IMR-90 (cell line): ENCODE data around the gene ENTREP3. TPM values are rescaled to one million over a fixed set of nuclear protein-coding genes. Genes with fewer than 3 reads are reported as not detected.

ENCODE experiments used
- ATAC-seq: fragments of 200-7000 bp; cut with Tn5 transposase; 2 replicates; pipeline ENCODE4 v1.9.1; 2020; ENCODE audit warnings: low read depth, mild to moderate bottlenecking, moderate library complexity
- BruUV-seq: library from RNA; stranded (reverse); fragments of 400-500 nt; replicated peaks from 2 replicates; lab custom pipeline; 2021; lab: Mats Ljungman, UMichigan
- CTCF ChIA-PET: fragments of 300-600 bp; formaldehyde crosslinking; extraction: SDS; loops from one replicate; lab custom pipeline; 2021; ENCODE audit warnings: antibody characterized with exemption; lab: Yijun Ruan, JAX
- POLR2A ChIA-PET: fragments of 300-600 bp; sonication (Branson Sonifier 250); formaldehyde crosslinking; loops from one replicate; lab custom pipeline; 2022; ENCODE audit warnings: antibody characterized with exemption; ENCODE audit not compliant: unreplicated experiment; lab: Charles Lee
- DNase-seq: peaks from one replicate; pipeline ENCODE4 v3.0.0; 2013
- H2AFZ ChIP-seq: replicated peaks from 2 replicates; pipeline ENCODE3; 2013; ENCODE audit warnings: low read length, mild to moderate bottlenecking; ENCODE audit not compliant: poor library complexity
- H2AK5ac ChIP-seq: 2 replicates; pipeline ENCODE4 v1.6.1; 2013; ENCODE audit warnings: low read depth, low read length, inconsistent platforms
- H2AK9ac ChIP-seq: replicated peaks from 2 replicates; pipeline ENCODE3; 2013; ENCODE audit warnings: mild to moderate bottlenecking, low read depth, low read length, moderate library complexity; ENCODE audit not compliant: poor library complexity
- H2BK120ac ChIP-seq: 2 replicates; pipeline ENCODE4 v1.6.1; 2013; ENCODE audit warnings: low read depth, low read length, inconsistent platforms
- H2BK15ac ChIP-seq: 3 replicates; pipeline ENCODE4 v1.6.1; 2013; ENCODE audit warnings: low read depth, low read length, inconsistent platforms
- H2BK20ac ChIP-seq: 2 replicates; pipeline ENCODE4 v1.6.1; 2013; ENCODE audit warnings: low read depth, mild to moderate bottlenecking, inconsistent platforms, low read length, moderate library complexity
- H2BK5ac ChIP-seq: 2 replicates; pipeline ENCODE4 v1.6.1; 2013; ENCODE audit warnings: mild to moderate bottlenecking, low read depth, low read length, inconsistent platforms; ENCODE audit not compliant: poor library complexity, severe bottlenecking
- H3K14ac ChIP-seq: replicated peaks from 2 replicates; pipeline ENCODE4 v1.6.1; 2013; ENCODE audit warnings: low read depth, low read length, inconsistent platforms
- H3K18ac ChIP-seq: 2 replicates; pipeline ENCODE4 v1.6.1; 2013; ENCODE audit warnings: low read depth, low read length, control low read depth
- H3K23ac ChIP-seq: 2 replicates; pipeline ENCODE4 v1.6.1; 2013; ENCODE audit warnings: low read depth, low read length, inconsistent platforms
- H3K27ac ChIP-seq: 2 replicates; pipeline ENCODE4 v1.5.1; 2013; ENCODE audit warnings: mild to moderate bottlenecking, control low read depth, low read length; ENCODE audit not compliant: insufficient read depth
- H3K27me3 ChIP-seq: 2 replicates; pipeline ENCODE4 v1.6.1; 2013; ENCODE audit warnings: low read length; ENCODE audit not compliant: control insufficient read depth, insufficient read depth
- H3K36me3 ChIP-seq: 2 replicates; pipeline ENCODE4 v1.6.1; 2013; ENCODE audit warnings: low read length, mixed read lengths; ENCODE audit not compliant: control insufficient read depth, insufficient read depth
- H3K4ac ChIP-seq: 2 replicates; pipeline ENCODE4 v1.6.1; 2013; ENCODE audit warnings: low read depth, low read length, inconsistent platforms
- H3K4me1 ChIP-seq: 2 replicates; pipeline ENCODE4 v1.6.1; 2013; ENCODE audit warnings: low read length, mixed read lengths; ENCODE audit not compliant: control insufficient read depth, insufficient read depth
- H3K4me2 ChIP-seq: 2 replicates; pipeline ENCODE4 v1.6.1; 2013; ENCODE audit warnings: low read depth, mild to moderate bottlenecking, control low read depth, low read length, moderate library complexity
- H3K4me3 ChIP-seq: 2 replicates; pipeline ENCODE4 v1.5.1; 2013; ENCODE audit warnings: low read depth, mild to moderate bottlenecking, control low read depth, low read length, moderate library complexity; ENCODE audit not compliant: insufficient read depth
- H3K56ac ChIP-seq: 2 replicates; pipeline ENCODE4 v1.6.1; 2013; ENCODE audit warnings: low read length, inconsistent platforms; ENCODE audit not compliant: insufficient read depth; ENCODE audit errors: extremely low read depth
- H3K79me1 ChIP-seq, 2 experiments: 2 replicates each; pipeline ENCODE4 v1.6.1; 2013; ENCODE audit warnings: low read length in 2 of 2, inconsistent platforms in 1 of 2, low read depth in 1 of 2
- H3K9ac ChIP-seq: 2 replicates; pipeline ENCODE4 v1.6.1; 2013; ENCODE audit warnings: low read depth, low read length, control low read depth
- H3K9me1 ChIP-seq: 2 replicates; pipeline ENCODE4 v1.6.1; 2013; ENCODE audit warnings: low read length, inconsistent platforms; ENCODE audit not compliant: insufficient read depth
- H3K9me3 ChIP-seq: 2 replicates; pipeline ENCODE4 v1.6.1; 2013; ENCODE audit warnings: low read length; ENCODE audit not compliant: control insufficient read depth, insufficient read depth
- H4K20me1 ChIP-seq: 2 replicates; pipeline ENCODE4 v1.6.1; 2013; ENCODE audit warnings: low read length, inconsistent platforms; ENCODE audit not compliant: insufficient read depth
- H4K5ac ChIP-seq: 2 replicates; pipeline ENCODE4 v1.6.1; 2013; ENCODE audit warnings: mild to moderate bottlenecking, low read depth, low read length, control low read depth
- H4K8ac ChIP-seq, 2 experiments: 2 replicates each; pipeline ENCODE4 v1.6.1; 2013; ENCODE audit warnings: low read depth in 2 of 2, low read length in 2 of 2, control low read depth in 1 of 2, inconsistent platforms in 1 of 2
- H4K91ac ChIP-seq: 2 replicates; pipeline ENCODE4 v1.6.1; 2013; ENCODE audit warnings: low read depth, low read length, inconsistent platforms; ENCODE audit not compliant: insufficient read depth
- MXI1 ChIP-seq: IDR thresholded peaks from 2 replicates; pipeline ENCODE4 v1.6.1; 2012; ENCODE audit warnings: low read depth, mild to moderate bottlenecking, low read length, moderate library complexity, borderline replicate concordance
- RCOR1 ChIP-seq: IDR thresholded peaks from 2 replicates; pipeline ENCODE4 v1.6.1; 2012; ENCODE audit warnings: mild to moderate bottlenecking, low read length, improper control_type of control experiment; ENCODE audit not compliant: insufficient replicate concordance
- WGBS, 2 experiments: methylation state at CpG; one replicate each; pipeline versions ENCODE4 v1.1.5 to v1.1.7; 2013; ENCODE audit warnings: missing lambda C conversion rate in 2 of 2; ENCODE audit not compliant: insufficient read length in 1 of 2; ENCODE audit errors: extremely low coverage in 2 of 2; 5-methylcytosine and 5-hydroxymethylcytosine counted together
- dilution Hi-C: fragments of 300-500 bp; cut with HindIII; formaldehyde crosslinking; loops from one replicate; pipeline ENCODE4 v1.14.3; 2018; ENCODE audit warnings: low sequenced_read_pairs; ENCODE audit not compliant: unreplicated experiment
- in situ Hi-C: fragments of 300-500 bp; cut with MboI; formaldehyde crosslinking; loops from 3 replicates; pipeline ENCODE4 v1.14.3; 2019; ENCODE audit warnings: low sequenced_read_pairs, inconsistent platforms, mixed read lengths
- intact Hi-C: fragments of 100-400 bp; cut with micrococcal nuclease; formaldehyde crosslinking; loops from 2 replicates; pipeline ENCODE4 v1.10.0; 2022
- polyA plus RNA-seq, 3 experiments: library from polyadenylated mRNA; depleted of rRNA; stranded (reverse); fragments of >200 nt; gene quantifications; 2 replicates each; pipeline ENCODE4 v1.2.3, GENCODE V29; 2012; ENCODE audit warnings: low replicate concordance in 1 of 3
- total RNA-seq: library from RNA; depleted of rRNA; stranded (reverse); fragments of >200 nt; gene quantifications from 2 replicates; pipeline ENCODE4 v1.2.3, GENCODE V29; 2012

Gene ENTREP3
- total and polyA plus RNA-seq, 2 of the 4 experiments (the other 2 are of a cell fraction), result 1.4 to 23.8 TPM

- intact Hi-C loops, result loop anchor here (2.0 kb wide), 1 partner anchor 50 kb away; no protein-coding TSS in a partner anchor
- TF ChIP-seq MXI1 (0 out of 2 replicates have a peak, but pooled peaks have one; percentile 14), RCOR1 (no peak)
- Histone ChIP-seq H4K8ac (peak overlapping the region; percentile 48 to 90; a peak in 3 of 4 replicates), H3K23ac (peak overlapping the region; percentile 91), H2AFZ (peak overlapping the region; percentile 63), H3K9me3 (no peaks in the 10 kb centered on the region), H3K27ac (peak overlapping the region; percentile 89), H3K9me1 (peaks cover 11% of the 10 kb centered on the region), H3K9ac (peak overlapping the region; percentile 89), H2AK5ac (peak overlapping the region; percentile 76), H4K20me1 (peaks cover 14% of the 10 kb centered on the region; the same call in 1 of the 2 replicates), H2AK9ac (peak overlapping the region; percentile 71), H4K5ac (peak overlapping the region; percentile 78), H3K4me2 (peak overlapping the region; percentile 84), H3K4ac (peak overlapping the region; percentile 90), H3K56ac (peak overlapping the region; percentile 49), H2BK20ac (no peak overlapping the region), H3K14ac (peak overlapping the region; percentile 88), H3K4me1 (no peaks in the 10 kb centered on the region; the same call in 1 of the 2 replicates), H4K91ac (peak overlapping the region; percentile 59; the same call in 1 of the 2 replicates), H3K79me1 (peaks cover 20 to 51% of the 10 kb centered on the region in 2 experiments), H3K27me3 (no peaks in the 10 kb centered on the region), H2BK5ac (peak overlapping the region; percentile 64), H3K4me3 (peak overlapping the region; percentile 89), H3K18ac (peak overlapping the region; percentile 55), H3K36me3 (peaks cover 27% of the 10 kb centered on the region), H2BK120ac (no peak overlapping the region; the same call in 1 of the 2 replicates), H2BK15ac (no peak overlapping the region)
- peak; percentile 67 for DNase-seq
- WGBS, 2 experiments, result 0% methylated on average over 8 of the region's 44 CpGs; no CpG with 5 or more reads in 1 of the 2 experiments
- CTCF ChIA-PET, result interaction anchor here (1.0 to 1.3 kb wide), 3 partner anchors 10 to 100 kb away, joined by 3 to 4 read pairs (median 3); partner anchors contain the start of genes KRTCAP2 and SCAMP3
- POLR2A ChIA-PET, result interaction anchor here (1.1 kb wide), 1 partner anchor 136 kb away, joined by 3 read pairs; no protein-coding TSS in a partner anchor
- dilution Hi-C loops, result no loop called here
- peak; percentile 43 for ATAC-seq
- TSS peak; percentile 55 for BruUV-seq
- in situ Hi-C loops, result no loop called here
These were observed 17.4 kb upstream of the ENTREP3 start for GRCh38 chr1:155272466-155273342.
